ENCODE results near the gene POLR2L. TPM values are rescaled to one million over a fixed set of nuclear protein-coding genes. Genes with fewer than 3 reads are reported as not detected.

POLR2L gene
- polyA plus RNA-seq, 1 of the 3 experiments (the other 2 are of a cell fraction), result 540 TPM

GRCh38 chr11:827897-828192 lies 14.5 kb downstream of the POLR2L start, which contains the start of gene CRACR2B:
Gene CRACR2B, plus strand, starts transcription at chr11:827919. Its CDS starts 689 bp downstream, at chr11:828608.
- Histone ChIP-seq H3K79me2 (ENCODE audit: insufficient read depth) (peaks cover 19% of the 10 kb centered on the region), H3K9ac (no peak within 1 kb of the TSS), H3K4me3 (ENCODE audit: low read depth in 2 of 2, low read length in 1 of 2) (peak within 1 kb of the TSS in 1 of 2 experiments; percentile 25; a peak in 1 of 4 replicates), H2AFZ (ENCODE audit: low read depth) (no peak within 1 kb of the TSS), H3K4me1 (ENCODE audit: control insufficient read depth in 1 of 2, insufficient read depth in 2 of 2, low read depth in 1 of 2, low read length in 1 of 2) (peaks cover 11 to 23% of the 10 kb centered on the region in 2 experiments; a peak in 2 of 4 replicates), H3K36me3 (replicated peaks in 1 of 2; ENCODE audit: control insufficient read depth in 1 of 2, insufficient read depth in 2 of 2, low read length in 1 of 2) (peaks cover 0 to 19% of the 10 kb centered on the region in 2 experiments), H3K9me3 (no peaks in the 10 kb centered on the region), H3K9me2 (no peaks in the 10 kb centered on the region), H4K20me1 (ENCODE audit: insufficient read depth) (peaks cover 7% of the 10 kb centered on the region), H3K27me3 (ENCODE audit: insufficient read depth) (no peaks in the 10 kb centered on the region), H3K4me2 (0 out of 2 replicates have a peak within 1 kb of the TSS, but pooled peaks have one; percentile 37), H3F3A (replicated peaks; ENCODE audit: insufficient read depth) (no peaks in the 10 kb centered on the region), H3K27ac (ENCODE audit: low read depth in 2 of 2, low read length in 1 of 2) (no peak within 1 kb of the TSS)
- TF ChIP-seq TEAD4 (IDR thresholded peaks at IDR 0.05; ENCODE audit: borderline replicate concordance, insufficient read depth) (no peak), EP300 (IDR thresholded peaks at IDR 0.05; ENCODE audit: borderline replicate concordance in 1 of 2, low read depth in 1 of 2, low read length in 1 of 2) (no peak), CTCF (IDR thresholded peaks at IDR 0.05) (no peak), GATA2 (CRISPR knock-in tag; IDR thresholded peaks at IDR 0.05) (no peak), USF1 (IDR thresholded peaks at IDR 0.05; ENCODE audit: borderline replicate concordance, low read depth) (no peak), NFIC (IDR thresholded peaks at IDR 0.05; ENCODE audit: borderline replicate concordance) (no peak), RCOR1 (IDR thresholded peaks at IDR 0.05; ENCODE audit: low read length) (no peak), JUND (IDR thresholded peaks at IDR 0.05) (no peak), SMC3 (IDR thresholded peaks at IDR 0.05; ENCODE audit: low read depth, low read length) (no peak), CHD2 (IDR thresholded peaks at IDR 0.05; ENCODE audit: low read length, partially characterized antibody) (no peak), MXI1 (IDR thresholded peaks at IDR 0.05; ENCODE audit: low read depth, low read length) (no peak), REST (IDR thresholded peaks at IDR 0.05; ENCODE audit: low read depth, low read length) (no peak), PBX3 (IDR thresholded peaks at IDR 0.05) (no peak), TAF1 (IDR thresholded peaks at IDR 0.05; ENCODE audit: borderline replicate concordance, low read depth, low read length) (no peak), FOXM1 (IDR thresholded peaks at IDR 0.05; ENCODE audit: low read depth) (no peak), SIN3A (IDR thresholded peaks at IDR 0.05; ENCODE audit: borderline replicate concordance, low read depth, low read length) (no peak), IRF3 (IDR thresholded peaks at IDR 0.05; ENCODE audit: low read depth, low read length) (no peak), ZBTB33 (IDR thresholded peaks at IDR 0.05; ENCODE audit: borderline replicate concordance, low read depth) (no peak), MEF2A (IDR thresholded peaks at IDR 0.05; ENCODE audit: borderline replicate concordance, low read depth) (no peak), RFX5 (IDR thresholded peaks at IDR 0.05; ENCODE audit: low read length) (no peak)
- 97% methylated on average over 5 of the region's 5 CpGs for WGBS (ENCODE audit: low lambda C conversion rate)
- no peak for DNase-seq
- CTCF ChIA-PET, result interaction anchor here (0.6 to 1.9 kb wide), 3 partner anchors 9 to 184 kb away, joined by 3 to 6 read pairs (median 3); partner anchors contain the start of gene PNPLA2
- POLR2A ChIA-PET, result interaction anchor here (2.4 kb wide), 1 partner anchor 9 kb away, joined by 16 read pairs; the partner anchor contains the start of gene PNPLA2

All from SK-N-SH (cell line).